Lung (tissue), 12 donors: ENCODE measurements around the gene NXF3. TPM values are rescaled to one million over a fixed set of nuclear protein-coding genes. Genes with fewer than 3 reads are reported as not detected.
"Not testable (repeated sequence)": the region's sequence is repeated elsewhere in the genome, so short reads cannot be mapped to it uniquely, and the experiment has no call there.

ENCODE experiments used
- ATAC-seq: fragments of 200-7000 bp; cut with Tn5 transposase; one replicate; pipeline ENCODE4 v1.9.1; 2020; ENCODE audit warnings: moderate number of reproducible peaks; ENCODE audit not compliant: insufficient read depth, low FRiP score
- DNase-seq, 3 donors: peaks; one replicate each; pipeline ENCODE4 v3.0.0-alpha.2; 2013 to 2017
- H3K27ac ChIP-seq, 2 donors: one replicate each; pipeline ENCODE4 v1.5.1; 2013; ENCODE audit warnings: mild to moderate bottlenecking in 2 of 2, moderate library complexity in 2 of 2, control low read depth in 1 of 2, inconsistent platforms in 1 of 2, low read depth in 1 of 2, low read length in 1 of 2
- H3K27me3 ChIP-seq, 3 donors: one replicate each; pipeline ENCODE4 v1.5.1; 2013; ENCODE audit warnings: low read length in 2 of 3; ENCODE audit not compliant: control insufficient read depth in 3 of 3, insufficient read depth in 3 of 3
- H3K36me3 ChIP-seq, 4 donors: one replicate each; pipeline ENCODE4 v1.5.1; 2013; ENCODE audit warnings: low read length in 4 of 4, mild to moderate bottlenecking in 1 of 4, moderate library complexity in 1 of 4; ENCODE audit not compliant: control insufficient read depth in 4 of 4, insufficient read depth in 4 of 4
- H3K4me1 ChIP-seq, 5 donors: one replicate each; pipeline ENCODE4 v1.5.1; 2013; ENCODE audit warnings: low read length in 5 of 5, mild to moderate bottlenecking in 2 of 5, moderate library complexity in 1 of 5; ENCODE audit not compliant: control insufficient read depth in 5 of 5, insufficient read depth in 5 of 5
- H3K4me3 ChIP-seq: one replicate; pipeline ENCODE4 v1.5.1; 2013; ENCODE audit warnings: mild to moderate bottlenecking, control low read depth, moderate library complexity
- H3K9ac ChIP-seq, 2 donors: one replicate each; pipeline ENCODE4 v1.5.1; 2013; ENCODE audit warnings: low read length in 2 of 2, control low read depth in 1 of 2; ENCODE audit not compliant: insufficient read depth in 1 of 2
- H3K9me3 ChIP-seq, 4 donors: one replicate each; pipeline ENCODE4 v1.5.1; 2013; ENCODE audit warnings: low read length in 3 of 4, mild to moderate bottlenecking in 1 of 4, moderate library complexity in 1 of 4; ENCODE audit not compliant: control insufficient read depth in 4 of 4, insufficient read depth in 3 of 4
- WGBS, 2 donors: extraction: QIAGEN DNeasy Blood & Tissue Kit; methylation state at CpG; one replicate each; pipeline ENCODE4 v1.1.7; 2013; 5-methylcytosine and 5-hydroxymethylcytosine counted together
- polyA plus RNA-seq, 2 donors: library from polyadenylated mRNA; stranded (reverse); fragments of 200-250 nt; gene quantifications; one replicate each; pipeline ENCODE4 v1.2.1, GENCODE V29; 2013
- total RNA-seq, 2 donors: library from RNA; depleted of rRNA in 1 of 2; stranded (reverse); fragments of >200 nt in 1 of 2; gene quantifications; one replicate each; pipeline ENCODE4 v1.2.1, GENCODE V29; 2014 to 2021
- TF ChIP-seq, protein P1 (sequence below): IDR thresholded peaks from 2 replicates; pipeline ENCODE4 v1.5.1; 2012; ENCODE audit warnings: mild to moderate bottlenecking; ENCODE audit errors: control extremely low read depth, extremely low read depth
- donor health status: control.
- donor health status: control.
- donor health status: Bipolar disorder and iron deficiency.
- donor health status: healthy.
- donor health status: DM: yes; HTN: yes; CAD: no.

The NXF3 gene
- total and polyA plus RNA-seq, 4 donors = 1.6 to 3.9 (median 2.6) TPM

DNA sequence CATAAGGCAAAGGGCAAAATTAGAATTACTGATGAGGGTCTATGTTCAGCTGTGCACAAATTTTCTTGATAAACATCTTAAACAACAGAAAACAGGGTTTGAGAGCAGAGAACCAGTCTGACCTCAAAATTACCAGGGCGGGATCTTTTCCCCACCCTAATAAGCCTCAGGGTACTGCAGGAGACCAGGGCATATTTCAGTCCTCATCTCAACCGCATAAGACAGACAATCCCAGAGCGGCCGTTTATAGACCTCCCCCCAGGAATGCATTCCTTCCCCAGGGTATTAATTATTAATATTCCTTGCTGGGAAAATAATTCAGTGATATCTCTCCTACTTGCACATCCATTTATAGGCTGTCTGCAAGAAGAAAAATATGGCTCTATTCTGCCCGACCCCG is 16.6 kb upstream of the NXF3 start:
- H3K4me3 ChIP-seq, ATAC-seq, H3K4me1 ChIP-seq, H3K9ac ChIP-seq, DNase-seq, H3K27ac ChIP-seq, H3K27me3 ChIP-seq, H3K9me3 ChIP-seq, H3K36me3 ChIP-seq: not testable (repeated sequence)
- WGBS, 2 donors = 91 to 98% methylated on average over 6 of the region's 6 CpGs

DNA sequence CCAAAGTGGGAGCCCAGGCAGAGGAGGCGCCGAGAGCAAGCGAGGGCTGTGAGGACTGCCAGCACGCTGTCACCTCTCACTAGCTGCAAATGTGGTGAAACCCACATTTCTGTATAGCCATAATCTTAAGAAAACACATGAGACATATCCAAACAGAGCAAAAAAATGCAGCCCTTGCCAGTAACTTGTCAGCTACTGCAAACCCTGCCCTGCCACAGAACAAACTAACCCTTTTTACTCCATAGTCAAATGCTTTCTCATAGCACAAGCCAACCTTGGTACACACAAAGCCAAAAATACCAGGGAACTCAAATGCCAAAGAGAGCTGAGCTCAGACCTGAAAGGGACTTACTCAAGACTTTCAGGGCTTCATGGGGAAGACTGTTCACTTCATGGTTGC is 14.9 kb upstream of the NXF3 start:
- WGBS, 2 donors = 86 to 91% methylated on average over 1 to 4 of the region's 4 CpGs
- H3K27me3 ChIP-seq = no peaks in the 10 kb centered on the region
- no peaks in the 10 kb centered on the region for H3K4me1 ChIP-seq
- H3K27ac ChIP-seq = no peak overlapping the region
- DNase-seq = no peak
- no peak overlapping the region for H3K4me3 ChIP-seq
- ATAC-seq = no peak
- H3K9ac ChIP-seq = no peak overlapping the region
- peaks cover 0 to 5% (median 3%) of the 10 kb centered on the region in 4 donors for H3K9me3 ChIP-seq
- TF ChIP-seq, protein P1, sequence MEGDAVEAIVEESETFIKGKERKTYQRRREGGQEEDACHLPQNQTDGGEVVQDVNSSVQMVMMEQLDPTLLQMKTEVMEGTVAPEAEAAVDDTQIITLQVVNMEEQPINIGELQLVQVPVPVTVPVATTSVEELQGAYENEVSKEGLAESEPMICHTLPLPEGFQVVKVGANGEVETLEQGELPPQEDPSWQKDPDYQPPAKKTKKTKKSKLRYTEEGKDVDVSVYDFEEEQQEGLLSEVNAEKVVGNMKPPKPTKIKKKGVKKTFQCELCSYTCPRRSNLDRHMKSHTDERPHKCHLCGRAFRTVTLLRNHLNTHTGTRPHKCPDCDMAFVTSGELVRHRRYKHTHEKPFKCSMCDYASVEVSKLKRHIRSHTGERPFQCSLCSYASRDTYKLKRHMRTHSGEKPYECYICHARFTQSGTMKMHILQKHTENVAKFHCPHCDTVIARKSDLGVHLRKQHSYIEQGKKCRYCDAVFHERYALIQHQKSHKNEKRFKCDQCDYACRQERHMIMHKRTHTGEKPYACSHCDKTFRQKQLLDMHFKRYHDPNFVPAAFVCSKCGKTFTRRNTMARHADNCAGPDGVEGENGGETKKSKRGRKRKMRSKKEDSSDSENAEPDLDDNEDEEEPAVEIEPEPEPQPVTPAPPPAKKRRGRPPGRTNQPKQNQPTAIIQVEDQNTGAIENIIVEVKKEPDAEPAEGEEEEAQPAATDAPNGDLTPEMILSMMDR = no peak
- H3K36me3 ChIP-seq = no peaks in the 10 kb centered on the region

DNA sequence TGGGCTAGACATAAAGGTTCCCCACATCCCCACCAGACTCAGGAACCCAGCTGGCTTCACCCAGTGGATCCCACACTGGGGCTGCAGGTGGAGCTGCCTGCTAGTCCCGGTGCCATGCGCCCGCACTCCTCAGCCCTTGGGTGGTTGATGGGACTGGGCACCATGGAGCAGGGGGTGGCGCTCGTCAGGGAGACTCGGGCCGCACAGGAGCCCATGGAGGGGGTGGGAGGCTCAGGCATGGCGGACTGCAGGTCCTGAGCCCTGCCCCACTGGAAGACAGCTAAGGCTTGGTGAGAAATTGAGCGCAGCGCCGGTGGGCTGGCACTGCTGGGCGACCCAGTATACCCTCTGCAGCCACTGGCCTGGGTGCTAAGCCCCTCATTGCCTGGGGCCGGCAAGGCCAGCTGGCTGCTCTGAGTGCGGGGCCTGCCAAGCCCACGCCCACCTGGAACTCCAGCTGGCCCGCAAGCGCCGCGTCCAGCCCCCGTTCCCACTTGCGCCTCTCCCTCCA is 14.3 kb upstream of the NXF3 start:
- not testable (repeated sequence) for H3K9me3 ChIP-seq, H3K9ac ChIP-seq, H3K36me3 ChIP-seq, H3K27ac ChIP-seq, H3K27me3 ChIP-seq, DNase-seq, ATAC-seq, H3K4me1 ChIP-seq, H3K4me3 ChIP-seq
- 92 to 94% methylated on average over 10 to 21 of the region's 21 CpGs for WGBS, 2 donors

DNA sequence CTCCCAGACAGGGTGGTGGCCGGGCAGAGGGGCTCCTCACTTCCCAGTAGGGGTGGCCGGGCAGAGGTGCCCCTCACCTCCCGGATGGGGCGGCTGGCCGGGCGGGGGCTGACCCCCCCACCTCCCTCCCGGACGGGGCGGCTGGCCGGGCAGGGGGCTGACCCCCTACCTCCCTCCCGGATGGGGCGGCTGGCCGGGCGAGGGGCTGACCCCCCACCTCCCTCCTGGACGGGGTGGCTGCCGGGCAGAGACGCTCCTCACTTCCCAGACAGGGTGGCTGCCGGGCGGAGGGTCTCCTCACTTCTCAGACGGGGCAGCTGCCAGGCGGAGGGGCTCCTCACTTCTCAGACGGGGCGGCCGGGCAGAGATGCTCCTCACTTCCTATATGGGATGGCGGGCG is 11.4 kb upstream of the NXF3 start:
- not testable (repeated sequence) for H3K27ac ChIP-seq, ATAC-seq, H3K4me3 ChIP-seq, H3K36me3 ChIP-seq, DNase-seq, H3K9ac ChIP-seq, H3K4me1 ChIP-seq, H3K9me3 ChIP-seq, H3K27me3 ChIP-seq
- WGBS, 2 donors = 96 to 97% methylated on average over 12 to 26 of the region's 26 CpGs

DNA sequence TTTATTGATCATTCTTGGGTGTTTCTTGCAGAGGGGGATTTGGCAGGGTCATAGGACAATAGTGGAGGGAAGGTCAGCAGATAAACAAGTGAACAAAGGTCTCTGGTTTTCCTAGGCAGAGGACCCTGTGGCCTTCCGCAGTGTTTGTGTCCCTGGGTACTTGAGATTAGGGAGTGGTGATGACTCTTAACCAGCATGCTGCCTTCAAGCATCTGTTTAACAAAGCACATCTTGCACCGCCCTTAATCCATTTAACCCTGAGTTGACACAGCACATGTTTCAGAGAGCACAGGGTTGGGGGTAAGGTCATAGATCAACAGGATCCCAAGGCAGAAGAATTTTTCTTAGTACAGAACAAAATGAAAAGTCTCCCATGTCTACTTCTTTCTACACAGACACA is 10.9 kb upstream of the NXF3 start:
- not testable (repeated sequence) for H3K27me3 ChIP-seq, H3K4me3 ChIP-seq, H3K9ac ChIP-seq, H3K36me3 ChIP-seq, ATAC-seq, H3K27ac ChIP-seq, DNase-seq, H3K4me1 ChIP-seq, H3K9me3 ChIP-seq
- WGBS, 2 donors = no CpG with 5 or more reads among the region's 2 CpGs
